GM12878 (cell line): ENCODE measurements around the gene GDAP2. TPM values are rescaled to one million over a fixed set of nuclear protein-coding genes. Genes with fewer than 3 reads are reported as not detected.

ENCODE experiments used
- ASH2L ChIP-seq: fragments of 300-600, 200-600 bp; sonication (generic); IDR thresholded peaks from 2 replicates; pipeline ENCODE4 v1.6.1; 2017; ENCODE audit warnings: low read depth, mild to moderate bottlenecking, borderline replicate concordance
- CTCF ChIP-seq, 3 experiments: IDR thresholded peaks in 2 of 3; conservative IDR thresholded peaks in 1 of 3; 2 replicates each; pipeline ENCODE4 v1.5.1; 2011; ENCODE audit warnings: low read depth in 3 of 3, low read length in 3 of 3, mild to moderate bottlenecking in 3 of 3, control low read depth in 2 of 3, moderate library complexity in 2 of 3, inconsistent platforms in 1 of 3, mixed read lengths in 1 of 3; ENCODE audit not compliant: control insufficient read depth in 2 of 3, insufficient read depth in 1 of 3; ENCODE audit errors: extremely low read depth in 1 of 3
- EGR1 ChIP-seq, 2 experiments: IDR thresholded peaks; 1 replicate in 1 of 2; 2 replicates in 1 of 2; pipeline ENCODE4 v1.6.1; 2011 to 2012; ENCODE audit warnings: low read depth in 2 of 2, low read length in 2 of 2, borderline replicate concordance in 1 of 2, mild to moderate bottlenecking in 1 of 2, moderate library complexity in 1 of 2
- HDAC2 ChIP-seq: fragments of 200-600 bp; sonication (generic); IDR thresholded peaks from 2 replicates; pipeline ENCODE4 v1.6.1; 2017
- MEF2B ChIP-seq: fragments of 450-650 bp; IDR thresholded peaks from 2 replicates; pipeline ENCODE4 v1.6.1; 2018; ENCODE audit warnings: mild to moderate bottlenecking, moderate library complexity; ENCODE audit not compliant: partially characterized antibody, poor library complexity, severe bottlenecking
- MYC ChIP-seq: IDR thresholded peaks from 2 replicates; pipeline ENCODE4 v1.6.1; 2011; ENCODE audit warnings: mild to moderate bottlenecking, low read length, moderate library complexity, inconsistent platforms; ENCODE audit not compliant: insufficient read depth, insufficient replicate concordance, insufficient read length, severe bottlenecking
- NRF1 ChIP-seq: conservative IDR thresholded peaks from 2 replicates; pipeline ENCODE4 v1.6.1; 2011; ENCODE audit warnings: mild to moderate bottlenecking, low read depth, low read length, improper control_type of control experiment
- PBX3 ChIP-seq: IDR thresholded peaks from 2 replicates; pipeline ENCODE4 v1.6.1; 2011; ENCODE audit warnings: mild to moderate bottlenecking, low read depth, low read length, moderate library complexity; ENCODE audit not compliant: insufficient replicate concordance
- POLR2AphosphoS5 ChIP-seq: IDR thresholded peaks from 2 replicates; pipeline ENCODE4 v1.6.1; 2011; ENCODE audit warnings: mild to moderate bottlenecking, low read length, inconsistent platforms
- YBX1 ChIP-seq: fragments of 450-650 bp; IDR thresholded peaks from 2 replicates; pipeline ENCODE4 v1.6.1; 2016; ENCODE audit warnings: antibody characterized with exemption
- polyA plus RNA-seq, 11 experiments: library from polyadenylated mRNA; depleted of rRNA in 4 of 11; unstranded in 6 of 11; stranded (reverse) in 5 of 11; fragments of >200 nt; fragmentation: Nextera tagmentation in 4 of 11; fragmentation: Illumina TruSeq in 1 of 11; extraction: Ambion mirVana in 4 of 11; extraction: Trizol in 1 of 11; gene quantifications; 1 replicate in 1 of 11; 2 replicates in 10 of 11; pipeline versions ENCODE4 v1.2.1 to v1.2.3, GENCODE V29; 2011 to 2016; ENCODE audit warnings: inconsistent platforms in 2 of 11, missing spikeins in 2 of 11, low read depth in 1 of 11
- total RNA-seq, 4 experiments: library from RNA; depleted of rRNA in 3 of 4; stranded (reverse); fragments of >200 nt in 3 of 4; fragmentation: Illumina TruSeq in 1 of 4; extraction: Trizol in 1 of 4; gene quantifications; 2 replicates each; pipeline versions ENCODE4 v1.2.1 to v1.2.3, GENCODE V29; 2013 to 2021
- TF ChIP-seq, protein P1 (sequence below): fragments of 450-650 bp; IDR thresholded peaks from 2 replicates; pipeline ENCODE4 v1.6.1; 2017; ENCODE audit warnings: antibody characterized with exemption, mild to moderate bottlenecking, moderate library complexity
- TF ChIP-seq, protein P2 (sequence below): fragments of 450-650 bp; IDR thresholded peaks from 2 replicates; pipeline ENCODE4 v1.6.1; 2017; ENCODE audit warnings: low read depth, mild to moderate bottlenecking, moderate library complexity
- TF ChIP-seq, protein P3 (sequence below): fragments of 450-650 bp; conservative IDR thresholded peaks from 2 replicates; pipeline ENCODE4 v1.6.1; 2017; ENCODE audit warnings: mild to moderate bottlenecking, moderate library complexity

The GDAP2 gene
- total and polyA plus RNA-seq, 10 of the 15 experiments (the other 5 are each of a cell fraction or from before 2014, with no cell fraction given): 2.6 to 19.2 (median 11.4) TPM

DNA sequence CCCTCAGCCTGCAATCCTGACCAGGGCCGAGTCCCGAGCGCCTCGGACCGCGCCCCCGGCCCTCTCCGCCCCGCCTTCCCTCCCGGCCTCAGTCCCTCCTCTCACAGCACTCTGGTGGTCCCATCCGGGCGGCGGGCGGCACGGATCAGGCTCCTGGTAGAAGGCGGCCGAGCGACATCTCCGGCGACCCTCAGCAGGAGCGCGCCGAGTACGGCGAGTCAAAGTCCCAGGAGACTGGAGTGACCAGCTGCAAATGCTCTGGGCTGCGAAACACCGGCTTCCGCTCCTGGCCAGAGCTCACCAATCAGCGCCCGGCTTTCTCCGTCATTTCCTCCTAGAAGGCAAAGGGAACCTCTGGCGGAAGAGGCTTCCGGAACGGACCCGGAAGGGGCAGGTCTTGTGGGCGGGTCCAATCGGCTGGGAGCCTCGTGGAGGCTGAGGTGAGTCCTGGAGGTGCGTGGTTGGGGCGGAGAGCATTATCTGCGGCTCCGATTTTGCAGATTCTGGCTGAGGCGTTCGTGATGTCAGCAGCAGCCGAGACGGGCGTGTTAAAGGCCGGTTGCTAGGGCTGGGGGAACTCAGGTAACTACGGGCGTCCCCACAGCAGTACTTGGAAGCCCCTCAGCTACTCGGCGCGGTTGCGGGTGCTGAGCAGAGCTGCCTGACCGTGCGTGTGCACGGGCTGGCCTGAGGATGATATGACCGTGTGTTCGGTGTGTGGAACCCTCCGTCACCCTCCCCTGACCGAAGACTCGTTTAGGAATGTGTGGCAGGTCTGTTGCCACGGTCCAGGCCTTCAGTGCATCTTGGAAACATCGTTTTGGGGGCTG is at the start of gene GDAP2, which contains the start of gene WDR3 (continued):
- TF ChIP-seq, protein P1, sequence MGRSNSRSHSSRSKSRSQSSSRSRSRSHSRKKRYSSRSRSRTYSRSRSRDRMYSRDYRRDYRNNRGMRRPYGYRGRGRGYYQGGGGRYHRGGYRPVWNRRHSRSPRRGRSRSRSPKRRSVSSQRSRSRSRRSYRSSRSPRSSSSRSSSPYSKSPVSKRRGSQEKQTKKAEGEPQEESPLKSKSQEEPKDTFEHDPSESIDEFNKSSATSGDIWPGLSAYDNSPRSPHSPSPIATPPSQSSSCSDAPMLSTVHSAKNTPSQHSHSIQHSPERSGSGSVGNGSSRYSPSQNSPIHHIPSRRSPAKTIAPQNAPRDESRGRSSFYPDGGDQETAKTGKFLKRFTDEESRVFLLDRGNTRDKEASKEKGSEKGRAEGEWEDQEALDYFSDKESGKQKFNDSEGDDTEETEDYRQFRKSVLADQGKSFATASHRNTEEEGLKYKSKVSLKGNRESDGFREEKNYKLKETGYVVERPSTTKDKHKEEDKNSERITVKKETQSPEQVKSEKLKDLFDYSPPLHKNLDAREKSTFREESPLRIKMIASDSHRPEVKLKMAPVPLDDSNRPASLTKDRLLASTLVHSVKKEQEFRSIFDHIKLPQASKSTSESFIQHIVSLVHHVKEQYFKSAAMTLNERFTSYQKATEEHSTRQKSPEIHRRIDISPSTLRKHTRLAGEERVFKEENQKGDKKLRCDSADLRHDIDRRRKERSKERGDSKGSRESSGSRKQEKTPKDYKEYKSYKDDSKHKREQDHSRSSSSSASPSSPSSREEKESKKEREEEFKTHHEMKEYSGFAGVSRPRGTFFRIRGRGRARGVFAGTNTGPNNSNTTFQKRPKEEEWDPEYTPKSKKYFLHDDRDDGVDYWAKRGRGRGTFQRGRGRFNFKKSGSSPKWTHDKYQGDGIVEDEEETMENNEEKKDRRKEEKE: no peak
- TF ChIP-seq MYC: peak; percentile 92
- TF ChIP-seq, protein P2, sequence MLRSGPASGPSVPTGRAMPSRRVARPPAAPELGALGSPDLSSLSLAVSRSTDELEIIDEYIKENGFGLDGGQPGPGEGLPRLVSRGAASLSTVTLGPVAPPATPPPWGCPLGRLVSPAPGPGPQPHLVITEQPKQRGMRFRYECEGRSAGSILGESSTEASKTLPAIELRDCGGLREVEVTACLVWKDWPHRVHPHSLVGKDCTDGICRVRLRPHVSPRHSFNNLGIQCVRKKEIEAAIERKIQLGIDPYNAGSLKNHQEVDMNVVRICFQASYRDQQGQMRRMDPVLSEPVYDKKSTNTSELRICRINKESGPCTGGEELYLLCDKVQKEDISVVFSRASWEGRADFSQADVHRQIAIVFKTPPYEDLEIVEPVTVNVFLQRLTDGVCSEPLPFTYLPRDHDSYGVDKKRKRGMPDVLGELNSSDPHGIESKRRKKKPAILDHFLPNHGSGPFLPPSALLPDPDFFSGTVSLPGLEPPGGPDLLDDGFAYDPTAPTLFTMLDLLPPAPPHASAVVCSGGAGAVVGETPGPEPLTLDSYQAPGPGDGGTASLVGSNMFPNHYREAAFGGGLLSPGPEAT: 0 out of 2 replicates have a peak, but pooled peaks have one; percentile 45
- no peak for TF ChIP-seq HDAC2
- TF ChIP-seq ASH2L: no peak
- peak; percentile 97 for TF ChIP-seq MEF2B
- no peak for TF ChIP-seq NRF1
- no peak for TF ChIP-seq YBX1
- TF ChIP-seq CTCF (IDR thresholded peaks at IDR 0.05 in 2 of 3, conservative IDR thresholded peaks at IDR 0.05 in 1 of 3; ENCODE audit: control insufficient read depth in 2 of 3, extremely low read depth in 1 of 3, insufficient read depth in 1 of 3, low read depth in 3 of 3, low read length in 3 of 3): no peak
- peak; percentile 73 for TF ChIP-seq POLR2AphosphoS5
- TF ChIP-seq, protein P3, sequence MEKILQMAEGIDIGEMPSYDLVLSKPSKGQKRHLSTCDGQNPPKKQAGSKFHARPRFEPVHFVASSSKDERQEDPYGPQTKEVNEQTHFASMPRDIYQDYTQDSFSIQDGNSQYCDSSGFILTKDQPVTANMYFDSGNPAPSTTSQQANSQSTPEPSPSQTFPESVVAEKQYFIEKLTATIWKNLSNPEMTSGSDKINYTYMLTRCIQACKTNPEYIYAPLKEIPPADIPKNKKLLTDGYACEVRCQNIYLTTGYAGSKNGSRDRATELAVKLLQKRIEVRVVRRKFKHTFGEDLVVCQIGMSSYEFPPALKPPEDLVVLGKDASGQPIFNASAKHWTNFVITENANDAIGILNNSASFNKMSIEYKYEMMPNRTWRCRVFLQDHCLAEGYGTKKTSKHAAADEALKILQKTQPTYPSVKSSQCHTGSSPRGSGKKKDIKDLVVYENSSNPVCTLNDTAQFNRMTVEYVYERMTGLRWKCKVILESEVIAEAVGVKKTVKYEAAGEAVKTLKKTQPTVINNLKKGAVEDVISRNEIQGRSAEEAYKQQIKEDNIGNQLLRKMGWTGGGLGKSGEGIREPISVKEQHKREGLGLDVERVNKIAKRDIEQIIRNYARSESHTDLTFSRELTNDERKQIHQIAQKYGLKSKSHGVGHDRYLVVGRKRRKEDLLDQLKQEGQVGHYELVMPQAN: peak; percentile 88
- peak; percentile 28 for TF ChIP-seq PBX3
- peak in 1 of 2 experiments; percentile 41; a peak in 1 of 3 replicates for TF ChIP-seq EGR1 (IDR thresholded peaks at IDR 0.05; ENCODE audit: borderline replicate concordance in 1 of 2, low read depth in 2 of 2, low read length in 2 of 2)
